H9 (cell line): Measurements from ENCODE around the gene ACSBG1. TPM values are rescaled to one million over a fixed set of nuclear protein-coding genes. Genes with fewer than 3 reads are reported as not detected.

ENCODE experiments used
- DNase-seq: peaks from one replicate; pipeline ENCODE4 v3.0.0-alpha.2; 2017
- H2AFZ ChIP-seq: one replicate; pipeline ENCODE4 v1.6.1; 2013; ENCODE audit warnings: mild to moderate bottlenecking, low read length, control low read depth, moderate library complexity
- H2AK5ac ChIP-seq: 2 replicates; pipeline ENCODE4 v1.6.1; 2013; ENCODE audit warnings: low read length, control low read depth, mixed read lengths; ENCODE audit not compliant: insufficient read length
- H2BK120ac ChIP-seq: one replicate; pipeline ENCODE4 v1.6.1; 2013; ENCODE audit warnings: low read depth, mild to moderate bottlenecking, low read length, control low read depth, inconsistent platforms; ENCODE audit not compliant: poor library complexity, severe bottlenecking
- H2BK12ac ChIP-seq: 2 replicates; pipeline ENCODE4 v1.6.1; 2013; ENCODE audit warnings: low read length, control low read depth, mixed read lengths, low read depth; ENCODE audit not compliant: insufficient read length
- H2BK15ac ChIP-seq: 2 replicates; pipeline ENCODE4 v1.6.1; 2013; ENCODE audit warnings: low read depth, low read length, control low read depth
- H2BK20ac ChIP-seq: one replicate; pipeline ENCODE4 v1.6.1; 2013; ENCODE audit warnings: low read depth, mild to moderate bottlenecking, low read length, control low read depth, inconsistent platforms; ENCODE audit not compliant: poor library complexity, severe bottlenecking
- H2BK5ac ChIP-seq: 2 replicates; pipeline ENCODE4 v1.6.1; 2013; ENCODE audit warnings: low read length, control low read depth, mixed read lengths; ENCODE audit not compliant: insufficient read length
- H3K14ac ChIP-seq: 2 replicates; pipeline ENCODE4 v1.6.1; 2013; ENCODE audit warnings: low read length, control low read depth; ENCODE audit not compliant: insufficient read depth
- H3K18ac ChIP-seq: 2 replicates; pipeline ENCODE4 v1.6.1; 2013; ENCODE audit warnings: low read depth, mild to moderate bottlenecking, mixed read lengths, low read length, control low read depth; ENCODE audit not compliant: insufficient read length
- H3K23ac ChIP-seq: 2 replicates; pipeline ENCODE4 v1.6.1; 2013; ENCODE audit warnings: low read length, control low read depth, mixed read lengths, low read depth; ENCODE audit not compliant: insufficient read length
- H3K23me2 ChIP-seq: 2 replicates; pipeline ENCODE4 v1.6.1; 2013; ENCODE audit warnings: low read depth, mild to moderate bottlenecking, mixed read lengths, low read length, control low read depth; ENCODE audit not compliant: insufficient read length, poor library complexity, severe bottlenecking
- H3K27ac ChIP-seq: 2 replicates; pipeline ENCODE4 v1.5.1; 2013; ENCODE audit warnings: low read length, control low read depth, mixed read lengths, low read depth; ENCODE audit not compliant: insufficient read length
- H3K27me3 ChIP-seq: 2 replicates; pipeline ENCODE4 v1.6.1; 2013; ENCODE audit warnings: low read length, control low read depth, inconsistent platforms; ENCODE audit not compliant: insufficient read depth
- H3K4ac ChIP-seq: 2 replicates; pipeline ENCODE4 v1.6.1; 2013; ENCODE audit warnings: low read depth, mild to moderate bottlenecking, control low read depth, inconsistent platforms, low read length, moderate library complexity
- H3K4me1 ChIP-seq: 2 replicates; pipeline ENCODE4 v1.6.1; 2013; ENCODE audit warnings: low read length, control low read depth, inconsistent platforms; ENCODE audit not compliant: insufficient read depth
- H3K4me2 ChIP-seq: 2 replicates; pipeline ENCODE4 v1.6.1; 2013; ENCODE audit warnings: low read length, control low read depth, mixed read lengths; ENCODE audit not compliant: insufficient read length, insufficient read depth
- H3K56ac ChIP-seq: 2 replicates; pipeline ENCODE4 v1.6.1; 2013; ENCODE audit warnings: low read depth, mild to moderate bottlenecking, mixed read lengths, low read length, control low read depth; ENCODE audit not compliant: insufficient read length
- H3K79me1 ChIP-seq: 2 replicates; pipeline ENCODE4 v1.6.1; 2013; ENCODE audit warnings: low read depth, mild to moderate bottlenecking, moderate library complexity, low read length, control low read depth, inconsistent platforms; ENCODE audit not compliant: insufficient read depth, poor library complexity, severe bottlenecking
- H3K79me2 ChIP-seq: 2 replicates; pipeline ENCODE4 v1.6.1; 2013; ENCODE audit warnings: low read length, control low read depth, inconsistent platforms; ENCODE audit not compliant: insufficient read depth
- H3K9ac ChIP-seq: 2 replicates; pipeline ENCODE4 v1.6.1; 2013; ENCODE audit warnings: low read length, control low read depth, mixed read lengths; ENCODE audit not compliant: insufficient read length; ENCODE audit errors: extremely low read depth
- H3K9me3 ChIP-seq: one replicate; pipeline ENCODE4 v1.6.1; 2013; ENCODE audit warnings: low read depth, low read length, inconsistent platforms; ENCODE audit not compliant: control insufficient read depth
- H3T11ph ChIP-seq: one replicate; pipeline ENCODE4 v1.6.1; 2013; ENCODE audit warnings: mild to moderate bottlenecking, low read length, control low read depth, inconsistent platforms
- H4K20me1 ChIP-seq: one replicate; pipeline ENCODE4 v1.6.1; 2013; ENCODE audit not compliant: control insufficient read depth, insufficient read length, insufficient read depth
- H4K5ac ChIP-seq: 2 replicates; pipeline ENCODE4 v1.6.1; 2013; ENCODE audit warnings: low read depth, mild to moderate bottlenecking, mixed read lengths, low read length, control low read depth; ENCODE audit not compliant: insufficient read length
- H4K8ac ChIP-seq: replicated peaks from 2 replicates; pipeline ENCODE4 v1.6.1; 2013; ENCODE audit warnings: low read length, control low read depth, mixed read lengths, low read depth; ENCODE audit not compliant: insufficient read length
- H4K91ac ChIP-seq: 2 replicates; pipeline ENCODE4 v1.6.1; 2013; ENCODE audit warnings: low read depth, mild to moderate bottlenecking, moderate library complexity, mixed read lengths, low read length, control low read depth; ENCODE audit not compliant: insufficient read length
- H3K27ac Mint-ChIP-seq, 3 experiments: 2 replicates in 2 of 3; 3 replicates in 1 of 3; pipeline ENCODE4 v1.8.0; 2020 to 2021; ENCODE audit warnings: mixed read lengths in 3 of 3, mild to moderate bottlenecking in 1 of 3, moderate library complexity in 1 of 3
- H3K27me3 Mint-ChIP-seq: 2 replicates; pipeline ENCODE4 v1.8.0; 2021; ENCODE audit warnings: low read depth, mild to moderate bottlenecking, moderate library complexity, mixed read lengths
- H3K36me3 Mint-ChIP-seq, 3 experiments: 2 replicates in 2 of 3; 3 replicates in 1 of 3; pipeline ENCODE4 v1.8.0; 2020 to 2021; ENCODE audit warnings: low read depth in 3 of 3, mixed read lengths in 3 of 3; ENCODE audit not compliant: insufficient read depth in 1 of 3
- H3K4me1 Mint-ChIP-seq, 2 experiments: 2 replicates each; pipeline ENCODE4 v1.8.0; 2020; ENCODE audit warnings: mixed read lengths in 2 of 2
- H3K4me3 Mint-ChIP-seq, 2 experiments: 2 replicates in 1 of 2; 3 replicates in 1 of 2; pipeline ENCODE4 v1.8.0; 2020 to 2021; ENCODE audit warnings: mild to moderate bottlenecking in 2 of 2, mixed read lengths in 2 of 2, moderate library complexity in 1 of 2
- H3K9me3 Mint-ChIP-seq, 2 experiments: 2 replicates in 1 of 2; 3 replicates in 1 of 2; pipeline ENCODE4 v1.8.0; 2020; ENCODE audit warnings: mild to moderate bottlenecking in 2 of 2, mixed read lengths in 2 of 2, moderate library complexity in 1 of 2
- total RNA-seq: library from RNA; stranded (reverse); gene quantifications from 2 replicates; pipeline ENCODE4 v1.2.1, GENCODE V29; 2021
- TF ChIP-seq, protein P1 (sequence below): fragments of 200-600 bp; sonication (generic); conservative IDR thresholded peaks from 3 replicates; pipeline ENCODE4 v1.8.0; 2021; ENCODE audit warnings: antibody characterized with exemption, mild to moderate bottlenecking

The ACSBG1 gene
- total RNA-seq, 1 experiment from 2014 or later = 2.2 TPM

DNA sequence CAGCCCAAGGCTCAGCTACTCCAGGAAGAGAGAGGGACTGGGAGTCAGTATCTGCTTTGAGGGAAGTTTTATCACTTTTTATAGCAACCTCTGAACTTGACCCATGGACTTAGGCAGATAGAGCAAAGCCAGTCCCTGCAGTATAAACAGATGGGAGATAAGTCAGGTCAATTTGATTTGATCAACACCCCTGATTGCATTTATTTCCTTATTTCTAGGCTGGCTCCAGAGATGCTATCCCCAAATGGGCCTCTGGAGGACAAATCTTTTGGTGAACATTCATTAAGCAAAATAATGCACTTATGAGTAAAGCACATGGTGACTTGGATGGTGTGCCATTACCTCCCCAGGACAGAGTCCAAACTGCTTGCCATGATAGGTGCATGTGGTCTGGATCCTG, 94.1 kb downstream of the ACSBG1 start:
- H2BK120ac ChIP-seq = no peak overlapping the region
- H3K27ac ChIP-seq = no peak overlapping the region
- no peak overlapping the region for H2BK12ac ChIP-seq
- no peak overlapping the region for H3K4me3 Mint-ChIP-seq
- H3K4me1 Mint-ChIP-seq = peaks cover 7 to 10% of the 10 kb centered on the region in 2 experiments; a peak in 3 of 4 replicates
- H3T11ph ChIP-seq = no peak overlapping the region
- H2BK15ac ChIP-seq = no peak overlapping the region
- no peak overlapping the region for H3K27ac Mint-ChIP-seq
- TF ChIP-seq, protein P1, sequence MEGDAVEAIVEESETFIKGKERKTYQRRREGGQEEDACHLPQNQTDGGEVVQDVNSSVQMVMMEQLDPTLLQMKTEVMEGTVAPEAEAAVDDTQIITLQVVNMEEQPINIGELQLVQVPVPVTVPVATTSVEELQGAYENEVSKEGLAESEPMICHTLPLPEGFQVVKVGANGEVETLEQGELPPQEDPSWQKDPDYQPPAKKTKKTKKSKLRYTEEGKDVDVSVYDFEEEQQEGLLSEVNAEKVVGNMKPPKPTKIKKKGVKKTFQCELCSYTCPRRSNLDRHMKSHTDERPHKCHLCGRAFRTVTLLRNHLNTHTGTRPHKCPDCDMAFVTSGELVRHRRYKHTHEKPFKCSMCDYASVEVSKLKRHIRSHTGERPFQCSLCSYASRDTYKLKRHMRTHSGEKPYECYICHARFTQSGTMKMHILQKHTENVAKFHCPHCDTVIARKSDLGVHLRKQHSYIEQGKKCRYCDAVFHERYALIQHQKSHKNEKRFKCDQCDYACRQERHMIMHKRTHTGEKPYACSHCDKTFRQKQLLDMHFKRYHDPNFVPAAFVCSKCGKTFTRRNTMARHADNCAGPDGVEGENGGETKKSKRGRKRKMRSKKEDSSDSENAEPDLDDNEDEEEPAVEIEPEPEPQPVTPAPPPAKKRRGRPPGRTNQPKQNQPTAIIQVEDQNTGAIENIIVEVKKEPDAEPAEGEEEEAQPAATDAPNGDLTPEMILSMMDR = no peak
- H4K5ac ChIP-seq = no peak overlapping the region
- H3K9me3 ChIP-seq = no peaks in the 10 kb centered on the region
- no peak overlapping the region for H2BK20ac ChIP-seq
- no peak for DNase-seq
- no peak overlapping the region for H3K18ac ChIP-seq
- H3K56ac ChIP-seq = no peak overlapping the region
- no peaks in the 10 kb centered on the region for H3K27me3 ChIP-seq
- no peak overlapping the region for H3K9ac ChIP-seq
- H3K79me1 ChIP-seq = no peaks in the 10 kb centered on the region
- no peaks in the 10 kb centered on the region for H3K36me3 Mint-ChIP-seq
- H4K91ac ChIP-seq = no peak overlapping the region
- H3K4me2 ChIP-seq = no peak overlapping the region
- H3K14ac ChIP-seq = no peak overlapping the region
- no peaks in the 10 kb centered on the region for H4K20me1 ChIP-seq
- H2AFZ ChIP-seq = no peak overlapping the region
- no peaks in the 10 kb centered on the region for H3K79me2 ChIP-seq
- H3K4ac ChIP-seq = no peak overlapping the region
- H3K23me2 ChIP-seq = no peaks in the 10 kb centered on the region
- no peaks in the 10 kb centered on the region for H3K4me1 ChIP-seq
- no peaks in the 10 kb centered on the region for H3K9me3 Mint-ChIP-seq
- no peak overlapping the region for H2BK5ac ChIP-seq
- H2AK5ac ChIP-seq = no peak overlapping the region
- H4K8ac ChIP-seq = no peak overlapping the region
- no peak overlapping the region for H3K23ac ChIP-seq
- H3K27me3 Mint-ChIP-seq = no peaks in the 10 kb centered on the region; the same call in 1 of the 2 replicates
